ENCODE measurements around the gene TLR6. TPM values are rescaled to one million over a fixed set of nuclear protein-coding genes. Genes with fewer than 3 reads are reported as not detected.

TLR6 gene
- total and polyA plus RNA-seq, 7 experiments from 2014 or later, result 1.00 to 8.8 (median 1.9) TPM; not detected in 2

GRCh38 chr4:38794051-38794450, 62.6 kb downstream of the TLR6 start:
- no peaks in the 10 kb centered on the region for H3K4me1 ChIP-seq (ENCODE audit: control insufficient read depth in 2 of 2, insufficient read depth in 2 of 2, low read length in 2 of 2)
- H3K27me3 ChIP-seq (ENCODE audit: control insufficient read depth in 2 of 2, insufficient read depth in 2 of 2, low read length in 2 of 2), result no peaks in the 10 kb centered on the region
- H3K9me3 Mint-ChIP-seq, result peaks cover 9 to 95% (median 32%) of the 10 kb centered on the region in 11 donors
- no peak overlapping the region for H3K27ac ChIP-seq (ENCODE audit: low read depth, low read length)
- H3K36me3 ChIP-seq (ENCODE audit: control insufficient read depth in 2 of 3, insufficient read depth in 3 of 3, low read length in 3 of 3), result peaks cover 0 to 10% (median 7%) of the 10 kb centered on the region in 3 experiments
- H3K4me1 Mint-ChIP-seq, result peaks cover 0 to 14% (median 0%) of the 10 kb centered on the region in 7 donors
- intact Hi-C loops (cut with micrococcal nuclease), result no loop called here
- H3K27me3 Mint-ChIP-seq, result no peaks in the 10 kb centered on the region
- ChIA-PET CTCF (interaction anchor here (0.6 to 1.3 kb wide), 3 partner anchors 9 to 52 kb away, joined by 3 to 7 read pairs (median 3); partner anchors contain the start of gene TLR10), POLR2A (no interaction called here)
- peaks cover 0 to 39% (median 15%) of the 10 kb centered on the region in 3 experiments for H3K9me3 ChIP-seq (ENCODE audit: control insufficient read depth in 2 of 3, low read length in 3 of 3)
- no peak overlapping the region for H3K4me3 Mint-ChIP-seq
- ATAC-seq, result no peak
- peaks cover 14 to 79% (median 55%) of the 10 kb centered on the region in 5 donors for H3K36me3 Mint-ChIP-seq
- no peak overlapping the region for H3K4me3 ChIP-seq (ENCODE audit: low read length)
- H3K27ac Mint-ChIP-seq, result no peak overlapping the region
- no peak for DNase-seq

GRCh38 chr4:38791010-38791409, 65.6 kb downstream of the TLR6 start:
- H3K27me3 Mint-ChIP-seq, result no peaks in the 10 kb centered on the region
- Histone ChIP-seq H3K27ac (ENCODE audit: low read depth, low read length) (no peak overlapping the region), H3K27me3 (ENCODE audit: control insufficient read depth in 2 of 2, insufficient read depth in 2 of 2, low read length in 2 of 2) (no peaks in the 10 kb centered on the region), H3K36me3 (ENCODE audit: control insufficient read depth in 2 of 3, insufficient read depth in 3 of 3, low read length in 3 of 3) (no peaks in the 10 kb centered on the region), H3K9me3 (ENCODE audit: control insufficient read depth in 2 of 3, low read length in 3 of 3) (peaks cover 0 to 19% (median 8%) of the 10 kb centered on the region in 3 experiments), H3K4me3 (ENCODE audit: low read length) (no peak overlapping the region), H3K4me1 (ENCODE audit: control insufficient read depth in 2 of 2, insufficient read depth in 2 of 2, low read length in 2 of 2) (no peaks in the 10 kb centered on the region)
- H3K36me3 Mint-ChIP-seq, result peaks cover 7 to 59% (median 30%) of the 10 kb centered on the region in 5 donors
- ATAC-seq, result peak; percentile 45
- ChIA-PET CTCF (interaction anchor here (0.5 to 1.3 kb wide), 3 partner anchors 8 to 95 kb away, joined by 3 to 5 read pairs (median 4); partner anchors contain the start of gene TLR10), POLR2A (no interaction called here)
- peak overlapping the region in 1 of 9 donors; percentile 20 for H3K27ac Mint-ChIP-seq
- peaks cover 8 to 65% (median 28%) of the 10 kb centered on the region in 11 donors for H3K9me3 Mint-ChIP-seq
- H3K4me3 Mint-ChIP-seq, result peak overlapping the region in 1 of 10 donors; percentile 44
- intact Hi-C loops (cut with micrococcal nuclease), result no loop called here
- DNase-seq, result no peak
- H3K4me1 Mint-ChIP-seq, result peaks cover 0 to 16% (median 0%) of the 10 kb centered on the region in 7 donors

GRCh38 chr4:38788317-38788716, 68.3 kb downstream of the TLR6 start:
- peaks cover 0 to 16% (median 0%) of the 10 kb centered on the region in 7 donors for H3K4me1 Mint-ChIP-seq
- no peak overlapping the region for H3K27ac ChIP-seq (ENCODE audit: low read depth, low read length)
- peaks cover 6 to 33% (median 7%) of the 10 kb centered on the region in 5 donors for H3K36me3 Mint-ChIP-seq
- H3K4me3 Mint-ChIP-seq, result no peak overlapping the region
- H3K27me3 Mint-ChIP-seq, result peaks cover 0 to 4% (median 0%) of the 10 kb centered on the region in 5 donors
- ATAC-seq (no peak), DNase-seq (no peak)
- POLR2A ChIA-PET, result no interaction called here
- H3K9me3 Mint-ChIP-seq, result peaks cover 6 to 38% (median 15%) of the 10 kb centered on the region in 11 donors
- no peak overlapping the region for H3K4me3 ChIP-seq (ENCODE audit: low read length)
- H3K4me1 ChIP-seq (ENCODE audit: control insufficient read depth in 2 of 2, insufficient read depth in 2 of 2, low read length in 2 of 2), result no peaks in the 10 kb centered on the region
- H3K9me3 ChIP-seq (ENCODE audit: control insufficient read depth in 2 of 3, low read length in 3 of 3), result no peaks in the 10 kb centered on the region
- CTCF ChIA-PET, result no interaction called here
- intact Hi-C loops (cut with micrococcal nuclease), result no loop called here
- H3K27ac Mint-ChIP-seq, result no peak overlapping the region
- no peaks in the 10 kb centered on the region for H3K36me3 ChIP-seq (ENCODE audit: control insufficient read depth in 2 of 3, insufficient read depth in 3 of 3, low read length in 3 of 3)
- no peaks in the 10 kb centered on the region for H3K27me3 ChIP-seq (ENCODE audit: control insufficient read depth in 2 of 2, insufficient read depth in 2 of 2, low read length in 2 of 2)

- ATAC-seq, result no peak
- intact Hi-C loops (cut with micrococcal nuclease), result no loop called here
Observed at GRCh38 chr4:38787693-38788092, 68.9 kb downstream of the TLR6 start.

GRCh38 chr4:38785901-38786402, 70.7 kb downstream of the TLR6 start:
- Histone ChIP-seq H3K4me1 (ENCODE audit: control insufficient read depth in 2 of 2, insufficient read depth in 2 of 2, low read length in 2 of 2) (no peaks in the 10 kb centered on the region), H3K27me3 (ENCODE audit: control insufficient read depth in 2 of 2, insufficient read depth in 2 of 2, low read length in 2 of 2) (no peaks in the 10 kb centered on the region), H3K36me3 (ENCODE audit: control insufficient read depth in 2 of 3, insufficient read depth in 3 of 3, low read length in 3 of 3) (no peaks in the 10 kb centered on the region), H3K9me3 (ENCODE audit: control insufficient read depth in 2 of 3, low read length in 3 of 3) (no peaks in the 10 kb centered on the region), H3K4me3 (ENCODE audit: low read length) (no peak overlapping the region), H3K27ac (ENCODE audit: low read depth, low read length) (no peak overlapping the region)
- ChIA-PET CTCF (interaction anchor here (0.9 to 1.4 kb wide), 2 partner anchors 27 to 28 kb away, joined by 3 read pairs; no protein-coding TSS in a partner anchor), POLR2A (no interaction called here)
- Mint-ChIP-seq H3K4me1 (peaks cover 0 to 11% (median 6%) of the 10 kb centered on the region in 7 donors), H3K4me3 (no peak overlapping the region), H3K9me3 (peaks cover 2 to 20% (median 8%) of the 10 kb centered on the region in 11 donors), H3K27me3 (peaks cover 0 to 8% (median 0%) of the 10 kb centered on the region in 5 donors), H3K36me3 (peaks cover 0 to 20% (median 7%) of the 10 kb centered on the region in 5 donors), H3K27ac (no peak overlapping the region)
- ATAC-seq (peak; percentile 74), DNase-seq (no peak)
- intact Hi-C loops (cut with micrococcal nuclease), result no loop called here

More at GRCh38 chr4:38787693-38788092, 68.9 kb downstream of the TLR6 start:
- Mint-ChIP-seq H3K4me3 (no peak overlapping the region), H3K9me3 (peaks cover 6 to 31% (median 14%) of the 10 kb centered on the region in 11 donors), H3K27ac (no peak overlapping the region), H3K27me3 (peaks cover 0 to 5% (median 0%) of the 10 kb centered on the region in 5 donors), H3K4me1 (peaks cover 0 to 18% (median 2%) of the 10 kb centered on the region in 7 donors), H3K36me3 (peaks cover 6 to 28% (median 7%) of the 10 kb centered on the region in 5 donors)
- DNase-seq, result no peak
- Histone ChIP-seq H3K4me1 (ENCODE audit: control insufficient read depth in 2 of 2, insufficient read depth in 2 of 2, low read length in 2 of 2) (no peaks in the 10 kb centered on the region), H3K27me3 (ENCODE audit: control insufficient read depth in 2 of 2, insufficient read depth in 2 of 2, low read length in 2 of 2) (no peaks in the 10 kb centered on the region), H3K27ac (ENCODE audit: low read depth, low read length) (no peak overlapping the region), H3K9me3 (ENCODE audit: control insufficient read depth in 2 of 3, low read length in 3 of 3) (no peaks in the 10 kb centered on the region), H3K36me3 (ENCODE audit: control insufficient read depth in 2 of 3, insufficient read depth in 3 of 3, low read length in 3 of 3) (no peaks in the 10 kb centered on the region), H3K4me3 (ENCODE audit: low read length) (no peak overlapping the region)
- CTCF ChIA-PET, result no interaction called here
- POLR2A ChIA-PET, result no interaction called here

GRCh38 chr4:38785041-38785790, 71.4 kb downstream of the TLR6 start:
- no peak overlapping the region for H3K27ac ChIP-seq (ENCODE audit: low read depth, low read length)
- H3K9me3 Mint-ChIP-seq, result peaks cover 2 to 12% (median 5%) of the 10 kb centered on the region in 11 donors
- DNase-seq (no peak), ATAC-seq (no peak)
- POLR2A ChIA-PET, result no interaction called here
- intact Hi-C loops (cut with micrococcal nuclease), result no loop called here
- peaks cover 0 to 8% (median 0%) of the 10 kb centered on the region in 5 donors for H3K27me3 Mint-ChIP-seq
- CTCF ChIA-PET, result interaction anchor here (0.6 to 2.2 kb wide), 6 partner anchors 19 to 665 kb away, joined by 3 to 7 read pairs (median 3); partner anchors contain the start of gene TLR1
- no peak overlapping the region for H3K27ac Mint-ChIP-seq
- H3K4me3 Mint-ChIP-seq, result no peak overlapping the region
- peaks cover 0 to 7% (median 6%) of the 10 kb centered on the region in 7 donors for H3K4me1 Mint-ChIP-seq
- peaks cover 0 to 15% (median 4%) of the 10 kb centered on the region in 5 donors for H3K36me3 Mint-ChIP-seq
- H3K4me3 ChIP-seq (ENCODE audit: low read length), result no peak overlapping the region
- no peaks in the 10 kb centered on the region for H3K36me3 ChIP-seq (ENCODE audit: control insufficient read depth in 2 of 3, insufficient read depth in 3 of 3, low read length in 3 of 3)
- no peaks in the 10 kb centered on the region for H3K27me3 ChIP-seq (ENCODE audit: control insufficient read depth in 2 of 2, insufficient read depth in 2 of 2, low read length in 2 of 2)
- no peaks in the 10 kb centered on the region for H3K4me1 ChIP-seq (ENCODE audit: control insufficient read depth in 2 of 2, insufficient read depth in 2 of 2, low read length in 2 of 2)
- H3K9me3 ChIP-seq (ENCODE audit: control insufficient read depth in 2 of 3, low read length in 3 of 3), result no peaks in the 10 kb centered on the region

Measured in naive thymus-derived CD4-positive, alpha-beta T cell (primary cell).